Astrocyte of the cerebellum (primary cell): ENCODE measurements around the gene INAFM1.
A peak's percentile ranks its signal among the peaks of the same experiment; 100 is the strongest.
"Not testable (repeated sequence)": the region's sequence is repeated elsewhere in the genome, so short reads cannot be mapped to it uniquely, and the experiment has no call there.

Experiments
- DNase-seq: peaks from one replicate; pipeline ENCODE4 v3.0.0-alpha.2; 2011; ENCODE audit warnings: low read depth
- H3K4me3 ChIP-seq: 2 replicates; pipeline ENCODE4 v1.5.1; 2011; ENCODE audit warnings: mild to moderate bottlenecking, low read depth, low read length, moderate library complexity
- in situ Hi-C: cut with HindIII; loops from 2 replicates; pipeline ENCODE4 v1.10.0; 2017; ENCODE audit warnings: low sequenced_read_pairs
- TF ChIP-seq, protein P1 (sequence below): IDR thresholded peaks from 2 replicates; pipeline ENCODE4 v1.5.1; 2012; ENCODE audit warnings: low read length, low read depth, moderate library complexity, mild to moderate bottlenecking; ENCODE audit errors: missing control alignments

Gene INAFM1

DNA sequence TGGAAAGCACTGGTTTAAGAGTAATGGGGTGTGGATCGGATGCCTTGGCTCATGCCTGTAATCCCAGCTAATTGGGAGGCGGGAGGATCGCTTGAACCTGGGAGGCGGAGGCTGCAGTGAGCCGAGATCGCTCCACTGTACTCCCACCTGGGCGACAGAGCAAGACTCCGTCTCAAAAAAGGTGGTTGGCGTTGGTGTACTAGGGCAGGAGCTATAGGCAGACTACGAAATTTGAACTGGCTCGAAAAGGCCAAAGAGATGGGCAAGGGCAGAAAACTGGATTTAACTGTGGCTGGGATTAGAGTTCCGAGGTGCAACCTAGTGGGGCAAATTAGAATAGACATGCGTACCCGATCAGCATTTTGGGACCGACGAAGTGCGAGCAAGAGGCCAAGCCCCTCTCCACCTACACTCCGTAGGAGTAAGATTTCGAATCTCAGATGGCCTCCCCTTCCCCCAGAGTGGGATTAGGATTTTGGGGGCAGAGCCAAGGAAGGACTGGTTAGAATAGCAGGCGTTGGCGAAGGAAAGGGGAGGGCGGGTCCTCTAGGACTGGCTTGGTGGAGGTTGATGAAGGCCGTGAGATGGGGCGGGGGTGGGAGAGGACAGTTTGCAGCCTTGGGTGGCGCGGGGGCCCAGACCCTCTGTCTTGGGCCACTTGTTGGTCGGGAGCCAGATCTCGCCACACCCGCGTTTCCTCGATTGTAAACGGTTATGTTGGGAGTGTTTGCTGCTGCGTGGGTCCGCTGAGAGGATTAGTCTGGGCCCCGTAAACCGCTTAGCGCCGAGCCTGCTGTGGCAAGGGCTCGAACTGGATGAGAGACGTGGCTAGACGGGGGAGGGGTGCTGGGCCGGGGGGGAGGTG is 2.0 kb upstream of the INAFM1 start:
- peak overlapping the region; percentile 63 for H3K4me3 ChIP-seq
- in situ Hi-C loops, result no loop called here
- DNase-seq, result no peak
- TF ChIP-seq, protein P1, sequence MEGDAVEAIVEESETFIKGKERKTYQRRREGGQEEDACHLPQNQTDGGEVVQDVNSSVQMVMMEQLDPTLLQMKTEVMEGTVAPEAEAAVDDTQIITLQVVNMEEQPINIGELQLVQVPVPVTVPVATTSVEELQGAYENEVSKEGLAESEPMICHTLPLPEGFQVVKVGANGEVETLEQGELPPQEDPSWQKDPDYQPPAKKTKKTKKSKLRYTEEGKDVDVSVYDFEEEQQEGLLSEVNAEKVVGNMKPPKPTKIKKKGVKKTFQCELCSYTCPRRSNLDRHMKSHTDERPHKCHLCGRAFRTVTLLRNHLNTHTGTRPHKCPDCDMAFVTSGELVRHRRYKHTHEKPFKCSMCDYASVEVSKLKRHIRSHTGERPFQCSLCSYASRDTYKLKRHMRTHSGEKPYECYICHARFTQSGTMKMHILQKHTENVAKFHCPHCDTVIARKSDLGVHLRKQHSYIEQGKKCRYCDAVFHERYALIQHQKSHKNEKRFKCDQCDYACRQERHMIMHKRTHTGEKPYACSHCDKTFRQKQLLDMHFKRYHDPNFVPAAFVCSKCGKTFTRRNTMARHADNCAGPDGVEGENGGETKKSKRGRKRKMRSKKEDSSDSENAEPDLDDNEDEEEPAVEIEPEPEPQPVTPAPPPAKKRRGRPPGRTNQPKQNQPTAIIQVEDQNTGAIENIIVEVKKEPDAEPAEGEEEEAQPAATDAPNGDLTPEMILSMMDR, result no peak

DNA sequence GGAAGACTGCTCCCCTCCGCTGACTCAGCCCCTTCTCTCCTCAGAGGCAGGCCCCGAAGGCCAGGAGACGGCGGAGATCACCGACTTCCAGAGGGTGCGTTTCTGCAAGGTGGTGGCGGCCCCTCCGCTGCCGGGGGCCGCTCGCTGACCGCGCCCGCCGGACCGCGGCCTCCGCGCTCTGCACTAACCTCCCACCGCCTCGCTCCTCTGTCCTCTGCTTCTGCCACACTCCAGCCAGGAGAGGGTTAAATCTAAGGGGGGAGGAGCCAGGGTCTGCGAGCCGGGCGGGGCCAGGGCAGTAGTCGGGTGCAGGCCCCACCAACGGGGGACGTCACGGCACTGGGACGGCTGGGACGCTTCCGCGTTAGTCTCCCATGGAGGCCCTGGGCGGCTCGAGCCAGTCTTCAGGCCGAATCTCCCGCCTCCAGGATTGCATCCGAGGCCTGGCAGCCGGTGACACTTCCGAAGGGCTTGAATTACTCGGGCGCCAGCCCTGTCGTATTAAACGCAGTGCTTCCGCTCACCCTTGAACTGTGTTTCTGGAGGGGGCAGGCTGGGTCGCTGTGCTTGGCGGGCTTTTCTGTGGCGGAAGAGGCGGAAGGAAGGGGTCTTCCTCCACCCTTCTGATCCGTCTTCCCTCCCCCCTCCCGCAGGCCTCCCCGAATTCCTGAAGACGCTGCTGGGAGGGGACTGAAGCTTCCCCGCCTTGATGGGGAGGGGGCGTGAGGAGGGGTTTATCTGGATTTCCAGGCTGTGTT is 1.2 kb upstream of the INAFM1 start:
- DNase-seq, result peak; percentile 49
- H3K4me3 ChIP-seq, result peak overlapping the region; percentile 63
- in situ Hi-C loops, result no loop called here
- TF ChIP-seq, protein P1, result no peak

DNA sequence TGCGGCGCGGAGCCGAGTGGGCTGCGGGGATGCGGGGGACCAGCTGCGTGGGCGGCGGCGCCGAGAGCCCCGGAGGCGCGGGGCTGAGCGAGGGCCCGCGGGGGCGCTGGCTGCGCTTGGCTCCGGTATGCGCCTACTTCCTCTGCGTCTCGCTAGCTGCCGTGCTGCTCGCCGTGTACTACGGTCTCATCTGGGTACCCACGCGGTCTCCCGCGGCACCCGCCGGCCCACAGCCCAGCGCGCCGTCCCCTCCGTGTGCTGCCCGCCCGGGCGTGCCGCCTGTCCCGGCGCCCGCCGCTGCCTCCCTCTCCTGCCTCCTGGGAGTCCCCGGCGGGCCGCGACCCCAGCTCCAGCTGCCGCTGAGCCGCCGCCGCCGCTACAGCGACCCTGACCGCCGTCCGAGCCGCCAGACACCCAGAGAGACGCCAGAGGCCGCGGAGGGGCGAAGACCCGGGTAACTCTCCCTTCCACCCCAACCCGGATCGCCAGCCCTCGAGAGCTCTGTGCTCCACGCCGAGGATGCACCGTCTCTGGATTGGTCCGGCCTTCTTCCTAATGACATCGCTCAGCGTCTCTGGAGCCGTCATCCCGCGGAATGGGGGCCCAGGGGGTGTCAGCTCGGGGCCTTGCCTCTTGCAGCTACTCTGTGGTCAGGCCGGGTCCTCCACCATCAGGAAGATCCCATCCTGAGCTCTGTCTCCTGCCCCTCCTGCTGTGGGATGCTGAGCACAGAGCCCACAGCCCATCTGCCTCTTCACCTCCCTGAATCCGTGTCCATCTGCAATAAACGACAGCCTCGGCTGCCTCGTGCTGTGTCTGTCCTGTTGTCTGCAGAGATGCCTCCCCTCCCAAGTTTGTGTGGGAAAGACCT is 441 bp downstream of the INAFM1 start:
- H3K4me3 ChIP-seq, result peak overlapping the region; percentile 34
- TF ChIP-seq, protein P1, result no peak
- in situ Hi-C loops, result no loop called here
- DNase-seq, result no peak

DNA sequence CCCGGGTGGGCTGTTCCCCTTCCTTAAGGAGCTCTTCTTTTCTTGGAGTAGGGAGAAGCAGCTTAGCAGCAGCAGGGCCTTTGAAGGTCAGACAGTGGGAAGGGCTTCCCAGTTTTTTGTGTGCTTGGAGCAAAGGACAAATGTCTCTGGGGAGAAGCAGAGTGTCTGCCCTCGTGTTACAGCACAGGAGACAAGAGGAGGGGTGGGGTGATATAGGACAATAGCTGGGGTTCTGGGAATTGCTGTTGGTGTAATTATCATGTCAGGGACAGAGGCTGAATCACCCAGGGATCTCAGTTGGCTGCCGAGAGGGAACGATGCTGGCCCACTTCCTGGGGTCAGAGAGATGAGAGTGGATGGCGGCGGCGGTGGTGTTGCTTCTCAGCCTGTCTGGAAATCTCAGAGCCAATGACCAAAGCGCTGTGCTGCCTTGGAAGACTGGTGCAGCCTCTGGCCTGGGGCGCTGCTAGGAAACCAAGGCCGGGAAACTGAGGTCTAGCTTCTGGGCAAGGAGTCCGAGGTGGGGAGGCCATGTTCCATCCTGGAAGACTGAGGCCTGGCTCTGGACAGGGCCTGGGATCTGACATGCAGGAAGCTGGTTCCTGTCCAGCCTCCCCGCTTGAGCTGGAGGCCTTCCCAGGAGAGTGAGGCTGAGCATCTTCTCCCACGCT is 1.2 kb downstream of the INAFM1 start:
- peak overlapping the region; percentile 34 for H3K4me3 ChIP-seq
- in situ Hi-C loops, result no loop called here
- TF ChIP-seq, protein P1, result no peak
- DNase-seq, result no peak

DNA sequence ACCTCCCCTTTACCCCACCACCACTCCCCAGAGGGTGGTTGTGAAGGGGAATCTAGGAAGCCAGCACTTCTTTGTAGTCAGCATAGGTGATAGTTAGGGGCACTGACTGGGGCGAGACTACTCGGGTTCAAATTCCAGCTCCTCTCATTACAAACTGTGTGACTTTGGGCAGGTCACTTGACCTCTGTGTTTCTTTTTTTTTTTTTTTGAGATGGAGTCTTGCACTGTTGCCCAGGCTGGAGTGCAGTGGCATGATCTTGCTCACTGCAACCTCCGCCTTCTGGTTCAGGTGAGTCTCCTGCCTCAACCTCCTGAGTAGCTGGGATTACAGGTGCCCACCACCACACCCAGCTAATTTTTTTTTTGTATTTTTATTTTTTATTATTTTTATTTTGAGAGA is 1.8 kb downstream of the INAFM1 start:
- DNase-seq, H3K4me3 ChIP-seq, in situ Hi-C loops: not testable (repeated sequence)

DNA sequence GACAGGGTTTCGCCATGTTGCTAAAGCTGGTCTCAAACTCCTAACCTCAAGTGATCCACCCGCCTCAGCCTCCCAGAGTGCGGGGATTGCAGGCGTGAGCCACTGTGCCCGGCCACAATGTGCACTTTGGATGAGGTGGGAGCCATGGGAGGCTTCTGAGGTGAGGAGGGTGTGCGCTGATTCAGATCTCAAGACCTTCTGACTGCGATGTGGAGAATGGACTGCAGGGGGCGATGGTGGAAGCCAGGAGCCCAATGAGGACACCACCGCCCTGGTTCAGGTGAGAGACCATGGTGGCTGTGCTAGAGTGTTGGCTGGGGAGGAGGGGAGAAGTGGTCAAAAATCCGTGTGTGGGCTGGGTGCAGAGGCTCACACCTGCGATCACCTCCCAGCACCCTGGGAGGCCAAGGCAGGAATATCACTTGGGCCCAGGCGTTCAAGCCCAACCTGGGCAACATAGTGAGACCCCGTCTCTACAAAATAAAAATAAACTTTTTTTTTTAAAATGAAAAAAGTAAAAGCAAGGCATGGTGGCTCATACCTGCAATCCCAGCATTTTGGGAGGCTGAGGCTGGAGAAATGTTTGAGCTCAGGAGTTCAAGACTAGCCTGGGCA is 5.6 kb downstream of the INAFM1 start:
- in situ Hi-C loops, result no loop called here
- TF ChIP-seq, protein P1, result peak; percentile 49
- H3K4me3 ChIP-seq, result no peak overlapping the region
- DNase-seq, result no peak
